HEK293 (cell line): Measurements from ENCODE around the gene LARP6.

Experiments
- KLF8 ChIP-seq: fragments of 450-650 bp; formaldehyde crosslinking; IDR thresholded peaks from 2 replicates; pipeline ENCODE4 v1.5.1; 2016; ENCODE audit warnings: missing biosample characterization, missing genetic modification characterization
- ZFP3 ChIP-seq: fragments of 450-650 bp; formaldehyde crosslinking; IDR thresholded peaks from 2 replicates; pipeline ENCODE4 v1.5.1; 2016; ENCODE audit warnings: low read depth, missing biosample characterization, missing genetic modification characterization
- ZNF140 ChIP-seq: fragments of 450-650 bp; formaldehyde crosslinking; IDR thresholded peaks from 2 replicates; pipeline ENCODE4 v1.5.1; 2016; ENCODE audit warnings: missing biosample characterization, missing genetic modification characterization
- ZNF23 ChIP-seq: fragments of 450-650 bp; formaldehyde crosslinking; IDR thresholded peaks from 2 replicates; pipeline ENCODE4 v1.5.1; 2016; ENCODE audit warnings: missing biosample characterization, missing genetic modification characterization, borderline replicate concordance
- ZNF37A ChIP-seq: fragments of 450-650 bp; IDR thresholded peaks from 2 replicates; pipeline ENCODE4 v1.5.1; 2018; ENCODE audit warnings: missing biosample characterization, missing genetic modification characterization
- ZNF558 ChIP-seq: fragments of 450-650 bp; formaldehyde crosslinking; IDR thresholded peaks from 2 replicates; pipeline ENCODE4 v1.5.1; 2016; ENCODE audit warnings: missing biosample characterization, missing genetic modification characterization
- ZNF701 ChIP-seq: fragments of 450-650 bp; formaldehyde crosslinking; IDR thresholded peaks from 2 replicates; pipeline ENCODE4 v1.5.1; 2016; ENCODE audit warnings: missing biosample characterization, missing genetic modification characterization
- ZXDB ChIP-seq: fragments of 450-650 bp; formaldehyde crosslinking; IDR thresholded peaks from 2 replicates; pipeline ENCODE4 v1.5.1; 2016; ENCODE audit warnings: missing biosample characterization, missing genetic modification characterization
- TF ChIP-seq, protein P1 (sequence below): fragments of 450-650 bp; formaldehyde crosslinking; IDR thresholded peaks from 2 replicates; pipeline ENCODE4 v1.5.1; 2016; ENCODE audit warnings: missing biosample characterization, missing genetic modification characterization
- TF ChIP-seq, protein P2 (sequence below): fragments of 450-650 bp; formaldehyde crosslinking; IDR thresholded peaks from 2 replicates; pipeline ENCODE4 v1.5.1; 2016; ENCODE audit warnings: missing biosample characterization, missing genetic modification characterization
- TF ChIP-seq, protein P3 (sequence below): fragments of 450-650 bp; IDR thresholded peaks from 2 replicates; pipeline ENCODE4 v1.5.1; 2018; ENCODE audit warnings: missing biosample characterization, missing genetic modification characterization
- TF ChIP-seq, protein P4 (sequence below): fragments of 450-650 bp; formaldehyde crosslinking; IDR thresholded peaks from 2 replicates; pipeline ENCODE4 v1.5.1; 2016; ENCODE audit warnings: missing biosample characterization, missing genetic modification characterization

DNA sequence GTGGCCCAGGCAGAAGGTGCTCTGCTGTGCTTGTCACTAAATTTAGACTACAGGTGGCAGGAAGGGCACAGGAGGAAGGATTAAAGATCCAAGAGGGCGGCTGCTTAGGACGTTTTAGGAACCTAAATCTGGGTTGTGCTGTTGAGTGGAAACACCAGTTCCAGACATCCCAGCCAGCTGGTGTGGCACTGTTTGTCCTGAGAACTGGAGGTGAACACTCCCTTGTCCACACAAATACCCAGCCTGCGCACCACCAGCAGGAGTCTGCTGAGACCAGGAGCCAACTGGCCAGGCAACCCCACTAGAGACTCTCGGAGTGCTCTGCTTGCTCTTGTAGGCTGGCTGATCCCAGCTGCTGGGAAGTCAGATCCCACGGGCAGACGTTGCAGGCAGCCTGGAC is 60.3 kb downstream of the LARP6 start:
- TF ChIP-seq ZNF23 (tag by site-specific recombination) (no peak), KLF8 (tag by site-specific recombination) (no peak), ZNF140 (no peak), ZNF37A (tag by site-specific recombination) (no peak), ZNF558 (tag by site-specific recombination) (no peak), ZXDB (tag by site-specific recombination) (no peak), ZFP3 (tag by site-specific recombination) (no peak), ZNF701 (tag by site-specific recombination) (no peak)
- TF ChIP-seq, protein P1, sequence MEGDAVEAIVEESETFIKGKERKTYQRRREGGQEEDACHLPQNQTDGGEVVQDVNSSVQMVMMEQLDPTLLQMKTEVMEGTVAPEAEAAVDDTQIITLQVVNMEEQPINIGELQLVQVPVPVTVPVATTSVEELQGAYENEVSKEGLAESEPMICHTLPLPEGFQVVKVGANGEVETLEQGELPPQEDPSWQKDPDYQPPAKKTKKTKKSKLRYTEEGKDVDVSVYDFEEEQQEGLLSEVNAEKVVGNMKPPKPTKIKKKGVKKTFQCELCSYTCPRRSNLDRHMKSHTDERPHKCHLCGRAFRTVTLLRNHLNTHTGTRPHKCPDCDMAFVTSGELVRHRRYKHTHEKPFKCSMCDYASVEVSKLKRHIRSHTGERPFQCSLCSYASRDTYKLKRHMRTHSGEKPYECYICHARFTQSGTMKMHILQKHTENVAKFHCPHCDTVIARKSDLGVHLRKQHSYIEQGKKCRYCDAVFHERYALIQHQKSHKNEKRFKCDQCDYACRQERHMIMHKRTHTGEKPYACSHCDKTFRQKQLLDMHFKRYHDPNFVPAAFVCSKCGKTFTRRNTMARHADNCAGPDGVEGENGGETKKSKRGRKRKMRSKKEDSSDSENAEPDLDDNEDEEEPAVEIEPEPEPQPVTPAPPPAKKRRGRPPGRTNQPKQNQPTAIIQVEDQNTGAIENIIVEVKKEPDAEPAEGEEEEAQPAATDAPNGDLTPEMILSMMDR (tag by site-specific recombination) = no peak
- TF ChIP-seq, protein P2, sequence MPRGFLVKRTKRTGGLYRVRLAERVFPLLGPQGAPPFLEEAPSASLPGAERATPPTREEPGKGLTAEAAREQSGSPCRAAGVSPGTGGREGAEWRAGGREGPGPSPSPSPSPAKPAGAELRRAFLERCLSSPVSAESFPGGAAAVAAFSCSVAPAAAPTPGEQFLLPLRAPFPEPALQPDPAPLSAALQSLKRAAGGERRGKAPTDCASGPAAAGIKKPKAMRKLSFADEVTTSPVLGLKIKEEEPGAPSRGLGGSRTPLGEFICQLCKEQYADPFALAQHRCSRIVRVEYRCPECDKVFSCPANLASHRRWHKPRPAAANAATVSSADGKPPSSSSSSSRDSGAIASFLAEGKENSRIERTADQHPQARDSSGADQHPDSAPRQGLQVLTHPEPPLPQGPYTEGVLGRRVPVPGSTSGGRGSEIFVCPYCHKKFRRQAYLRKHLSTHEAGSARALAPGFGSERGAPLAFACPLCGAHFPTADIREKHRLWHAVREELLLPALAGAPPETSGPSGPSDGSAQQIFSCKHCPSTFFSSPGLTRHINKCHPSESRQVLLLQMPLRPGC (tag by site-specific recombination) = no peak
- TF ChIP-seq, protein P3, sequence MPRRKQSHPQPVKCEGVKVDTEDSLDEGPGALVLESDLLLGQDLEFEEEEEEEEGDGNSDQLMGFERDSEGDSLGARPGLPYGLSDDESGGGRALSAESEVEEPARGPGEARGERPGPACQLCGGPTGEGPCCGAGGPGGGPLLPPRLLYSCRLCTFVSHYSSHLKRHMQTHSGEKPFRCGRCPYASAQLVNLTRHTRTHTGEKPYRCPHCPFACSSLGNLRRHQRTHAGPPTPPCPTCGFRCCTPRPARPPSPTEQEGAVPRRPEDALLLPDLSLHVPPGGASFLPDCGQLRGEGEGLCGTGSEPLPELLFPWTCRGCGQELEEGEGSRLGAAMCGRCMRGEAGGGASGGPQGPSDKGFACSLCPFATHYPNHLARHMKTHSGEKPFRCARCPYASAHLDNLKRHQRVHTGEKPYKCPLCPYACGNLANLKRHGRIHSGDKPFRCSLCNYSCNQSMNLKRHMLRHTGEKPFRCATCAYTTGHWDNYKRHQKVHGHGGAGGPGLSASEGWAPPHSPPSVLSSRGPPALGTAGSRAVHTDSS (tag by site-specific recombination) = no peak
- TF ChIP-seq, protein P4, sequence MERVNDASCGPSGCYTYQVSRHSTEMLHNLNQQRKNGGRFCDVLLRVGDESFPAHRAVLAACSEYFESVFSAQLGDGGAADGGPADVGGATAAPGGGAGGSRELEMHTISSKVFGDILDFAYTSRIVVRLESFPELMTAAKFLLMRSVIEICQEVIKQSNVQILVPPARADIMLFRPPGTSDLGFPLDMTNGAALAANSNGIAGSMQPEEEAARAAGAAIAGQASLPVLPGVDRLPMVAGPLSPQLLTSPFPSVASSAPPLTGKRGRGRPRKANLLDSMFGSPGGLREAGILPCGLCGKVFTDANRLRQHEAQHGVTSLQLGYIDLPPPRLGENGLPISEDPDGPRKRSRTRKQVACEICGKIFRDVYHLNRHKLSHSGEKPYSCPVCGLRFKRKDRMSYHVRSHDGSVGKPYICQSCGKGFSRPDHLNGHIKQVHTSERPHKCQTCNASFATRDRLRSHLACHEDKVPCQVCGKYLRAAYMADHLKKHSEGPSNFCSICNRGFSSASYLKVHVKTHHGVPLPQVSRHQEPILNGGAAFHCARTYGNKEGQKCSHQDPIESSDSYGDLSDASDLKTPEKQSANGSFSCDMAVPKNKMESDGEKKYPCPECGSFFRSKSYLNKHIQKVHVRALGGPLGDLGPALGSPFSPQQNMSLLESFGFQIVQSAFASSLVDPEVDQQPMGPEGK (tag by site-specific recombination) = no peak
